ENCODE measurements around the gene HBB. TPM values are rescaled to one million over a fixed set of nuclear protein-coding genes. Genes with fewer than 3 reads are reported as not detected.
"Not testable (repeated sequence)": the region's sequence is repeated elsewhere in the genome, so short reads cannot be mapped to it uniquely, and the experiment has no call there.

Gene HBB
- total RNA-seq, 4 donors from 2014 or later, result 16.1 to 148 (median 132) TPM; not detected in 1

DNA sequence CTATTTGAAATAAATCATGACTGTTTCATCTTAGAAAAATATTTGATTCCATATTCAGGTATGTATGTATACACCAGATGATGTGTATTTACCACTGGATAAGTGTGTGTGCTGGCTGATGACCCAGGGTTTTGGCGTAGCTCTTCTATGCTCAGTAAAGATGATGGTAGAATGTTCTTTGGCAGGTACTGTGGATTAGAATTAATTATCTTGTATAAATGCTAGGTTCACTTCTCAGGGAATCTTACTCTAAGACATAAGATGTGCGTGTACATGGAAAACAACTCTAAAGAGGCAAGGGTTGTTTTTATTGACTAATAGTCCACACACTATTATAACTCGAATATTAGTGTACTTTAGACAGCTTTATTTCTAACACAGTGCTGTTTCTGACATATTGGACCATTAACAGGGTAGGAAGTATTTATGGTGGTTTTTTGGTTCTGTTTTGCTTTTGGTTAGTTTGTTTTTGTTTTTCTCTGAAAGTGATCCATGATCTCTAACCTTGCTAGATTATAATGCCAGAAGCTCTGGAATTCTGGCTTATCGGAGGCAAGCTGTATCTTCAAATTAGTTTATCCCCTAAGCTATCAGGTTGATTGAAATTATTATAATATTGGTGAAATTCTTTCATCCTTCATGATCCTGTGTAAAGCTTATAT, 23.8 kb upstream of the HBB start:
- Histone ChIP-seq H3K4me3 (no peak overlapping the region), H3K36me3 (no peaks in the 10 kb centered on the region), H3K27me3 (no peaks in the 10 kb centered on the region), H3K27ac (no peak overlapping the region), H3K9me3 (no peaks in the 10 kb centered on the region), H3K4me1 (no peaks in the 10 kb centered on the region)
- ATAC-seq, result no peak
- WGBS, 2 donors (ENCODE audit: low coverage in 1 of 2), result 82 to 86% methylated on average over 4 of the region's 4 CpGs
- TF ChIP-seq EP300 (IDR thresholded peaks at IDR 0.05), result no peak
- no peak for TF ChIP-seq POLR2AphosphoS5 (IDR thresholded peaks at IDR 0.05)
- no peak for TF ChIP-seq POLR2A (IDR thresholded peaks at IDR 0.05)
- TF ChIP-seq, protein P1, sequence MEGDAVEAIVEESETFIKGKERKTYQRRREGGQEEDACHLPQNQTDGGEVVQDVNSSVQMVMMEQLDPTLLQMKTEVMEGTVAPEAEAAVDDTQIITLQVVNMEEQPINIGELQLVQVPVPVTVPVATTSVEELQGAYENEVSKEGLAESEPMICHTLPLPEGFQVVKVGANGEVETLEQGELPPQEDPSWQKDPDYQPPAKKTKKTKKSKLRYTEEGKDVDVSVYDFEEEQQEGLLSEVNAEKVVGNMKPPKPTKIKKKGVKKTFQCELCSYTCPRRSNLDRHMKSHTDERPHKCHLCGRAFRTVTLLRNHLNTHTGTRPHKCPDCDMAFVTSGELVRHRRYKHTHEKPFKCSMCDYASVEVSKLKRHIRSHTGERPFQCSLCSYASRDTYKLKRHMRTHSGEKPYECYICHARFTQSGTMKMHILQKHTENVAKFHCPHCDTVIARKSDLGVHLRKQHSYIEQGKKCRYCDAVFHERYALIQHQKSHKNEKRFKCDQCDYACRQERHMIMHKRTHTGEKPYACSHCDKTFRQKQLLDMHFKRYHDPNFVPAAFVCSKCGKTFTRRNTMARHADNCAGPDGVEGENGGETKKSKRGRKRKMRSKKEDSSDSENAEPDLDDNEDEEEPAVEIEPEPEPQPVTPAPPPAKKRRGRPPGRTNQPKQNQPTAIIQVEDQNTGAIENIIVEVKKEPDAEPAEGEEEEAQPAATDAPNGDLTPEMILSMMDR (IDR thresholded peaks at IDR 0.05), result no peak

- H3K4me3 ChIP-seq, H3K27me3 ChIP-seq, H3K36me3 ChIP-seq, H3K9me3 ChIP-seq, H3K4me1 ChIP-seq, H3K27ac ChIP-seq, ATAC-seq: not testable (repeated sequence)
- 44 to 57% methylated on average over 1 to 3 of the region's 9 CpGs for WGBS, 2 donors (ENCODE audit: low coverage in 1 of 2)
Measured at GRCh38 chr11:5249807-5250396, 23.0 kb upstream of the HBB start, which contains the start of gene HBG1. TSS of gene HBG1 (minus strand) at chr11:5249857. CDS start at chr11:5249804, 53 bp downstream.

GRCh38 chr11:5248498-5248897, 21.6 kb upstream of the HBB start:
- WGBS, 2 donors (ENCODE audit: low coverage in 1 of 2), result 100% methylated on average over 1 of the region's 7 CpGs; no CpG with 5 or more reads in 1 of the 2 donors
- H3K27me3 ChIP-seq, H3K27ac ChIP-seq, H3K4me3 ChIP-seq, H3K36me3 ChIP-seq, H3K9me3 ChIP-seq, H3K4me1 ChIP-seq, ATAC-seq: not testable (repeated sequence)

DNA sequence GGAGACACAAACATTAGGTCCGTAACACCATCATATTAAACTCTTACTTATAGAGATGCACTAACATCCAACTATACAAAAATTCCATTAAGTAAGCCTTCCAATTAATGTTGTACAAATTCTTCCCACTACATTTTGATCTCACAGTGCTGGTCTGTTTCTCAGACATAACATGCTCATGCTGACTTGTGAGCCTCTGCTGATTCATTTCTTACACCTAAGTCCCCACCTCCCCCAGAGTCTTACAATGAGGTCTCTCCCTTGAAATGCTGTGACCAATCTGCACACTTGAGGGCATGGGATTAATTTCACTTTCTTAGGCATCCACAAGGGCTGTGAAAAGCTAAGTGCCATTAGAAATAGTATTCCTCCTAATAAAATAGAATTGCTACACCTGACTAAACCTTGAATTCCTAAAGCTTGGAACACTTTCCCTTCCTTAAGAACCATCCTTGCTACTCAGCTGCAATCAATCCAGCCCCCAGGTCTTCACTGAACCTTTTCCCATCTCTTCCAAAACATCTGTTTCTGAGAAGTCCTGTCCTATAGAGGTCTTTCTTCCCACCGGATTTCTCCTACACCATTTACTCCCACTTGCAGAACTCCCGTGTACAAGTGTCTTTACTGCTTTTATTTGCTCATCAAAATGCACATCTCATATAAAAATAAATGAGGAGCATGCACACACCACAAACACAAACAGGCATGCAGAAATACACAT, 20.8 kb upstream of the HBB start:
- H3K4me1 ChIP-seq, result no peaks in the 10 kb centered on the region
- no peak for TF ChIP-seq POLR2AphosphoS5 (IDR thresholded peaks at IDR 0.05)
- TF ChIP-seq, protein P1 (IDR thresholded peaks at IDR 0.05), result no peak
- TF ChIP-seq EP300 (IDR thresholded peaks at IDR 0.05), result no peak
- no peak for TF ChIP-seq POLR2A (IDR thresholded peaks at IDR 0.05)
- H3K27me3 ChIP-seq, result peaks cover 6% of the 10 kb centered on the region
- H3K36me3 ChIP-seq, result no peaks in the 10 kb centered on the region
- no peaks in the 10 kb centered on the region for H3K9me3 ChIP-seq
- ATAC-seq, result no peak
- no peak overlapping the region for H3K4me3 ChIP-seq
- H3K27ac ChIP-seq, result no peak overlapping the region
- WGBS, 2 donors (ENCODE audit: low coverage in 1 of 2), result 81 to 92% methylated on average over 3 of the region's 3 CpGs

DNA sequence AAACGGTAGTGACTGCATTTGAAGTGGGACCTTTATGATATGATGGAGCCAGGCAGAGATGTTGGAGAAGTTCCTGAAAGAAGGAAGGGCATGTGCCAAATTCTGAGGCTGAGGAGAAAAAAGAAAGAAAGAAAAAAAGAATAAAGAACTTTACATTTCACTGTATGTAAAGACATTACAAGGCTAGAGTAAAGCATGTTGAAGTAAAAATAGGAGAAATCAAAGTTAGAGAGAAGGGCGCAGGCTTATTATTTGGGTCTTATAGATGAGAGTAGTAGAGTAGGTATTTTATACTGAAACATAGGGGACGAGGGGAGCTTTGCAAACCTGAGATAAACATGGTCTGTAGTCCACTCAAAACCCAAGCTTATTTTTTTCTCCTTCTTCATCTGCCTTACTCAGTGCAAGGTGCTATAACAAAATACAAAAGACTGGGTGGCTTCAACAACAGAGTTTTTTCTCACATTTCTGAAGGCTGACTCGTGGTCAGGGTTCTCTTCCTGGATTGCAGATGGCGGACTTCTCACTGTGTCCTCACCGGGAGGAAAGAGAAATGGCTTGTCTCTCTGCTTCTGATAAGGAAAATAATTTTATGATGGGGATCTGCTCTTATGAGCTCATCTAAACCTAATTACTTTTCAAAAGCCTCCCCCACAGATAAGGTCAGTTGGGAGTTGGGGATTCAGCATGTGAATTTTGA, 20.1 kb upstream of the HBB start:
- TF ChIP-seq POLR2A (IDR thresholded peaks at IDR 0.05) (no peak), POLR2AphosphoS5 (IDR thresholded peaks at IDR 0.05) (no peak), EP300 (IDR thresholded peaks at IDR 0.05) (no peak)
- TF ChIP-seq, protein P1 (IDR thresholded peaks at IDR 0.05), result no peak
- Histone ChIP-seq H3K27me3 (peaks cover 6% of the 10 kb centered on the region), H3K4me3 (no peak overlapping the region), H3K27ac (no peak overlapping the region), H3K36me3 (no peaks in the 10 kb centered on the region), H3K9me3 (no peaks in the 10 kb centered on the region), H3K4me1 (no peaks in the 10 kb centered on the region)
- no peak for ATAC-seq
- WGBS, 2 donors (ENCODE audit: low coverage in 1 of 2), result 63 to 84% methylated on average over 3 to 6 of the region's 6 CpGs

All from gastroesophageal sphincter (tissue), 4 donors.